Parathyroid adenoma (tissue), 2 donors: ENCODE measurements around the gene GLIS1.

Experiments used
- H2AFZ ChIP-seq: fragments of 300-600 bp; sonication (generic); one replicate; pipeline ENCODE4 v1.7.0; 2017; ENCODE audit warnings: antibody characterized with exemption, mild to moderate bottlenecking
- H3K27ac ChIP-seq: fragments of 300-600 bp; sonication (generic); one replicate; pipeline ENCODE4 v1.7.0; 2017
- H3K27me3 ChIP-seq: fragments of 300-600 bp; sonication (generic); one replicate; pipeline ENCODE4 v1.7.0; 2017; ENCODE audit warnings: low read length; ENCODE audit not compliant: control insufficient read depth, insufficient read depth
- H3K36me3 ChIP-seq: fragments of 300-600 bp; sonication (generic); one replicate; pipeline ENCODE4 v1.7.0; 2017; ENCODE audit warnings: low read length; ENCODE audit not compliant: control insufficient read depth, insufficient read depth
- H3K4me1 ChIP-seq: fragments of 300-600 bp; sonication (generic); one replicate; pipeline ENCODE4 v1.7.0; 2017; ENCODE audit warnings: control low read depth
- H3K4me2 ChIP-seq: fragments of 300-600 bp; sonication (generic); one replicate; pipeline ENCODE4 v1.7.0; 2017; ENCODE audit warnings: low read length
- H3K4me3 ChIP-seq: fragments of 300-600 bp; sonication (generic); one replicate; pipeline ENCODE4 v1.7.0; 2017; ENCODE audit warnings: low read depth, low read length
- H3K79me2 ChIP-seq: fragments of 300-600 bp; sonication (generic); one replicate; pipeline ENCODE4 v1.7.0; 2017; ENCODE audit warnings: control low read depth
- H3K9ac ChIP-seq: fragments of 300-600 bp; sonication (generic); one replicate; pipeline ENCODE4 v1.7.0; 2017; ENCODE audit warnings: mild to moderate bottlenecking
- H3K9me3 ChIP-seq: fragments of 300-600 bp; sonication (generic); one replicate; pipeline ENCODE4 v1.7.0; 2017; ENCODE audit warnings: low read length; ENCODE audit not compliant: control insufficient read depth
- CTCF ChIP-seq: fragments of 300-600 bp; sonication (generic); IDR thresholded peaks from one replicate; pipeline ENCODE4 v1.7.0; 2017; ENCODE audit warnings: antibody characterized with exemption, mild to moderate bottlenecking
- donor health status: primary hyperparathyroidism.

The GLIS1 gene

GRCh38 chr1:53618500-53619366 is 120.2 kb downstream of the GLIS1 start:
- no peak overlapping the region for H3K4me2 ChIP-seq
- H3K4me1 ChIP-seq: no peaks in the 10 kb centered on the region
- no peaks in the 10 kb centered on the region for H3K27me3 ChIP-seq
- no peak for TF ChIP-seq CTCF
- no peaks in the 10 kb centered on the region for H3K9me3 ChIP-seq
- H3K36me3 ChIP-seq: no peaks in the 10 kb centered on the region
- no peak overlapping the region for H3K27ac ChIP-seq
- no peak overlapping the region for H2AFZ ChIP-seq
- H3K4me3 ChIP-seq: no peak overlapping the region
- H3K9ac ChIP-seq: no peak overlapping the region
- no peaks in the 10 kb centered on the region for H3K79me2 ChIP-seq

- no peak overlapping the region for H3K9ac ChIP-seq
- no peak for TF ChIP-seq CTCF
- no peaks in the 10 kb centered on the region for H3K36me3 ChIP-seq
Observed at GRCh38 chr1:53617851-53618499, 121.0 kb downstream of the GLIS1 start.

GRCh38 chr1:53617382-53617781 is 121.6 kb downstream of the GLIS1 start:
- no peak for TF ChIP-seq CTCF
- H3K27me3 ChIP-seq: no peaks in the 10 kb centered on the region
- H3K27ac ChIP-seq: no peak overlapping the region

More at GRCh38 chr1:53617851-53618499, 121.0 kb downstream of the GLIS1 start:
- Histone ChIP-seq H3K27me3 (no peaks in the 10 kb centered on the region), H3K27ac (no peak overlapping the region), H3K9me3 (no peaks in the 10 kb centered on the region), H3K4me3 (no peak overlapping the region), H3K4me1 (no peaks in the 10 kb centered on the region), H3K4me2 (no peak overlapping the region), H2AFZ (no peak overlapping the region), H3K79me2 (no peaks in the 10 kb centered on the region)

GRCh38 chr1:53616927-53617326 is 122.0 kb downstream of the GLIS1 start:
- Histone ChIP-seq H3K4me1 (no peaks in the 10 kb centered on the region), H3K27ac (no peak overlapping the region), H3K79me2 (no peaks in the 10 kb centered on the region), H2AFZ (no peak overlapping the region), H3K27me3 (no peaks in the 10 kb centered on the region), H3K9ac (no peak overlapping the region), H3K36me3 (no peaks in the 10 kb centered on the region), H3K4me3 (no peak overlapping the region), H3K4me2 (no peak overlapping the region), H3K9me3 (no peaks in the 10 kb centered on the region)
- no peak for TF ChIP-seq CTCF

More at GRCh38 chr1:53617382-53617781, 121.6 kb downstream of the GLIS1 start:
- Histone ChIP-seq H3K36me3 (no peaks in the 10 kb centered on the region), H3K4me1 (no peaks in the 10 kb centered on the region), H3K4me2 (no peak overlapping the region), H3K9ac (no peak overlapping the region), H3K9me3 (no peaks in the 10 kb centered on the region), H3K4me3 (no peak overlapping the region), H3K79me2 (no peaks in the 10 kb centered on the region), H2AFZ (no peak overlapping the region)
